Measurements from ENCODE around the gene HDGFL2.

GRCh38 chr19:4432918-4433506, 39.1 kb upstream of the HDGFL2 start:
- TF ChIP-seq POLR2A (IDR thresholded peaks at IDR 0.05; ENCODE audit: low read depth, low read length) (no peak), TAF1 (IDR thresholded peaks at IDR 0.05; ENCODE audit: low read depth, low read length) (no peak)

Data from GM12891 (cell line).